ENCODE results near the gene MYH11. TPM values are rescaled to one million over a fixed set of nuclear protein-coding genes. Genes with fewer than 3 reads are reported as not detected.

MYH11 gene
- polyA plus RNA-seq, 1 donor from 2014 or later = not detected

DNA sequence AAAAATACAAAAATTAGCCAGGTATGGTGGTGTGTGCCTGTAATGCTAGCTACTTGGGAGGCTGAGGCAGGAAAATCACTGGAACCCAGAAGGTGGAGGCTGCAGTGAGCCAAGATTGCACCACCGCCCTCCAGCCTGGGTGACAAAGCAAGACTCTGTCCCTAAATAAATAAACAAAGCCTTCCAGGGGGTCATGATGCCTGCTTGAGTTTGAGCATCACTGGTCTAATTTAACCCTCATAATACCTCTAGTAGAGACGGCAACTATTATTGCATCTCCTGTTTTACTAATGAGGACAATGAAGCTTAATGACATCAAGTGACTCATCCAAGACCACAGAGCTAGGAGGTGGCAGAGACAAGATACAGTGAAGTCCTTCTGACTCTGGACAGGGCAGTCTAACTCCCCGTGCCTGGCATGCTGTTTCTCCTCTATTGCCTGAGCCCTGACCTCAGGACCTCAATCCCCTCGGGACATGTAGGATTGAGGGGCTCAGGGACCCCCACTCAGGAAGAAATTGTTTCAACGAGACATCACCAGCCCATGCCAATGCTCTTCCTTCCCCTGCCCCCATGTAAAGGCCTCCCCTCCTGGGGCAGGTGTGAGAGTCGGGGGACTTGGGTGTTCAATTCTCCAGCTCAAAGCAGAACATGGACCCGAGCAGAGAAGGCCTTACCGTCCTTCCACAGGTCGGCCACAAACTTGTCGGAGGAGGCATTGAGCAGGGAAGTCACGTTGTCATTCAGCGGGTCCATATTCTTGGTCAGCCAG, 103.9 kb downstream of the MYH11 start:
- H3K9me2 ChIP-seq (ENCODE audit: insufficient read depth, low read length) = no peaks in the 10 kb centered on the region
- no peak overlapping the region for H2AFZ ChIP-seq (ENCODE audit: low read depth, low read length)
- no peaks in the 10 kb centered on the region for H3K79me2 ChIP-seq (replicated peaks; ENCODE audit: insufficient read depth, low read length)
- no peaks in the 10 kb centered on the region for H3F3A ChIP-seq (ENCODE audit: insufficient read depth, low read length, poor library complexity, severe bottlenecking)
- H4K20me1 ChIP-seq (ENCODE audit: insufficient read depth) = no peaks in the 10 kb centered on the region
- H3K27me3 ChIP-seq (ENCODE audit: insufficient read depth, low read depth, low read length) = no peaks in the 10 kb centered on the region
- H3K9ac ChIP-seq (ENCODE audit: low read length) = no peak overlapping the region
- no peak overlapping the region for H3K4me3 ChIP-seq (ENCODE audit: low read length)
- no peak for TF ChIP-seq CTCF (IDR thresholded peaks at IDR 0.05; ENCODE audit: poor library complexity, severe bottlenecking)
- no peak for TF ChIP-seq POLR2AphosphoS5 (IDR thresholded peaks at IDR 0.05)
- TF ChIP-seq TAF1 (IDR thresholded peaks at IDR 0.05; ENCODE audit: low read depth) = no peak
- no peak for TF ChIP-seq EP300 (conservative IDR thresholded peaks at IDR 0.05; ENCODE audit: poor library complexity, severe bottlenecking)
- no peak for TF ChIP-seq RAD21 (conservative IDR thresholded peaks at IDR 0.05)
- no peak for TF ChIP-seq SMC3 (conservative IDR thresholded peaks at IDR 0.05; ENCODE audit: poor library complexity)
- TF ChIP-seq EZH2 (IDR thresholded peaks at IDR 0.05; ENCODE audit: borderline replicate concordance, insufficient read depth, low read length, poor library complexity, severe bottlenecking) = no peak
- no peak for TF ChIP-seq MXI1 (conservative IDR thresholded peaks at IDR 0.05; ENCODE audit: poor library complexity, severe bottlenecking)
- TF ChIP-seq, protein P1, sequence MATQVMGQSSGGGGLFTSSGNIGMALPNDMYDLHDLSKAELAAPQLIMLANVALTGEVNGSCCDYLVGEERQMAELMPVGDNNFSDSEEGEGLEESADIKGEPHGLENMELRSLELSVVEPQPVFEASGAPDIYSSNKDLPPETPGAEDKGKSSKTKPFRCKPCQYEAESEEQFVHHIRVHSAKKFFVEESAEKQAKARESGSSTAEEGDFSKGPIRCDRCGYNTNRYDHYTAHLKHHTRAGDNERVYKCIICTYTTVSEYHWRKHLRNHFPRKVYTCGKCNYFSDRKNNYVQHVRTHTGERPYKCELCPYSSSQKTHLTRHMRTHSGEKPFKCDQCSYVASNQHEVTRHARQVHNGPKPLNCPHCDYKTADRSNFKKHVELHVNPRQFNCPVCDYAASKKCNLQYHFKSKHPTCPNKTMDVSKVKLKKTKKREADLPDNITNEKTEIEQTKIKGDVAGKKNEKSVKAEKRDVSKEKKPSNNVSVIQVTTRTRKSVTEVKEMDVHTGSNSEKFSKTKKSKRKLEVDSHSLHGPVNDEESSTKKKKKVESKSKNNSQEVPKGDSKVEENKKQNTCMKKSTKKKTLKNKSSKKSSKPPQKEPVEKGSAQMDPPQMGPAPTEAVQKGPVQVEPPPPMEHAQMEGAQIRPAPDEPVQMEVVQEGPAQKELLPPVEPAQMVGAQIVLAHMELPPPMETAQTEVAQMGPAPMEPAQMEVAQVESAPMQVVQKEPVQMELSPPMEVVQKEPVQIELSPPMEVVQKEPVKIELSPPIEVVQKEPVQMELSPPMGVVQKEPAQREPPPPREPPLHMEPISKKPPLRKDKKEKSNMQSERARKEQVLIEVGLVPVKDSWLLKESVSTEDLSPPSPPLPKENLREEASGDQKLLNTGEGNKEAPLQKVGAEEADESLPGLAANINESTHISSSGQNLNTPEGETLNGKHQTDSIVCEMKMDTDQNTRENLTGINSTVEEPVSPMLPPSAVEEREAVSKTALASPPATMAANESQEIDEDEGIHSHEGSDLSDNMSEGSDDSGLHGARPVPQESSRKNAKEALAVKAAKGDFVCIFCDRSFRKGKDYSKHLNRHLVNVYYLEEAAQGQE (IDR thresholded peaks at IDR 0.05; ENCODE audit: borderline replicate concordance) = no peak
- H3K27ac ChIP-seq (ENCODE audit: low read length) = no peak overlapping the region
- no peak overlapping the region for H3K4me2 ChIP-seq (ENCODE audit: low read length)
- no peaks in the 10 kb centered on the region for H3K9me3 ChIP-seq (ENCODE audit: low read length)
- no peaks in the 10 kb centered on the region for H3K36me3 ChIP-seq (ENCODE audit: insufficient read depth, low read length)

- H3K9ac ChIP-seq (ENCODE audit: low read length) = no peak overlapping the region
- no peaks in the 10 kb centered on the region for H3K9me3 ChIP-seq (ENCODE audit: low read length)
- H3K27ac ChIP-seq (ENCODE audit: low read length) = no peak overlapping the region
- H3K27me3 ChIP-seq (ENCODE audit: insufficient read depth, low read depth, low read length) = no peaks in the 10 kb centered on the region
- H3K36me3 ChIP-seq (ENCODE audit: insufficient read depth, low read length) = no peaks in the 10 kb centered on the region
- no peaks in the 10 kb centered on the region for H3F3A ChIP-seq (ENCODE audit: insufficient read depth, low read length, poor library complexity, severe bottlenecking)
- H3K4me2 ChIP-seq (ENCODE audit: low read length) = no peak overlapping the region
- H4K20me1 ChIP-seq (ENCODE audit: insufficient read depth) = no peaks in the 10 kb centered on the region
- TF ChIP-seq MXI1 (conservative IDR thresholded peaks at IDR 0.05; ENCODE audit: poor library complexity, severe bottlenecking) (no peak), RAD21 (conservative IDR thresholded peaks at IDR 0.05) (no peak)
- no peaks in the 10 kb centered on the region for H3K79me2 ChIP-seq (replicated peaks; ENCODE audit: insufficient read depth, low read length)
- H2AFZ ChIP-seq (ENCODE audit: low read depth, low read length) = no peak overlapping the region
- H3K4me3 ChIP-seq (ENCODE audit: low read length) = no peak overlapping the region
- no peaks in the 10 kb centered on the region for H3K9me2 ChIP-seq (ENCODE audit: insufficient read depth, low read length)
Observed at GRCh38 chr16:15751940-15752339, 104.9 kb downstream of the MYH11 start.

Data from neural cell (in vitro differentiated cells).